Measurements from ENCODE around the gene FRAT2.
"Not testable (repeated sequence)": the region's sequence is repeated elsewhere in the genome, so short reads cannot be mapped to it uniquely, and the experiment has no call there.

The FRAT2 gene

DNA sequence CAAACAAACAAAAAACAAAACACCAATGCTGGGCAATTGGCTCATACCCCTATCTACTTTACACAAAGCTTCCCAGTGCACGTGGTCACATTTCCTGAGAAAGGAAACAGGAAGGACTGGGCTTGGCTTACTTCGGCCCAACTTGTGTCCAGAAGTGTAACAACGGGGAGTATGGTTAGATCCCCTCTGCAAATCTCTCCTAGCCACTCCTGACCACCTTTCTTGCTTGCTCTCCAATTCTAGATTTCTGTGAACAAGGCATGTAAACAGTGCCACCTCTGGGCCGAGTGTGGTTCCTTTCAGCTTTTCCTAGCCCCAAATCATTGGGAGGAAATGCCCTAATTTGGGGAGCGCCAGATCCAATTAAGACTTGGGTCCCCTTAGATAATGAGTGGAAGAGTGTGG, 21.0 kb upstream of the FRAT2 start:
- DNase-seq: peak; percentile 44 to 60

DNA sequence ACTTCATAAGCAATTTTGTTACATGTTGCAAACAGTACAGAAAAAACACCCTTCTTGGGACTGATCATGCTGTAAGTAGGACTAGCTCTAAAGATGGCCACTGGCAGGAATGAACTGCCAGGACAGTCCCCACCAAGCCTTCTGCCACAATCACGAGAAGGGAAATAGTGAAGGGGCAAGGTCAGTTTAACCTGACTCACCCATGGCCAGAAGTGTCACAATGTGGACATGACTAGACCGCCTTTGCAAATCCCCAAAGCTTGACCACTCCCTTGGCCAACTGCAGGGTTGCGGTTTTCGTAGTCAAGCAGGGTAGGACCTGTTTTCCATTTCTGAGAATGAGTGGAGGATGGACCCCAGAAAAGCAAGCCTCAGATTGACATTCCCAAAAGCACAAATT, 19.4 kb upstream of the FRAT2 start:
- peak; percentile 91 to 96 for DNase-seq

DNA sequence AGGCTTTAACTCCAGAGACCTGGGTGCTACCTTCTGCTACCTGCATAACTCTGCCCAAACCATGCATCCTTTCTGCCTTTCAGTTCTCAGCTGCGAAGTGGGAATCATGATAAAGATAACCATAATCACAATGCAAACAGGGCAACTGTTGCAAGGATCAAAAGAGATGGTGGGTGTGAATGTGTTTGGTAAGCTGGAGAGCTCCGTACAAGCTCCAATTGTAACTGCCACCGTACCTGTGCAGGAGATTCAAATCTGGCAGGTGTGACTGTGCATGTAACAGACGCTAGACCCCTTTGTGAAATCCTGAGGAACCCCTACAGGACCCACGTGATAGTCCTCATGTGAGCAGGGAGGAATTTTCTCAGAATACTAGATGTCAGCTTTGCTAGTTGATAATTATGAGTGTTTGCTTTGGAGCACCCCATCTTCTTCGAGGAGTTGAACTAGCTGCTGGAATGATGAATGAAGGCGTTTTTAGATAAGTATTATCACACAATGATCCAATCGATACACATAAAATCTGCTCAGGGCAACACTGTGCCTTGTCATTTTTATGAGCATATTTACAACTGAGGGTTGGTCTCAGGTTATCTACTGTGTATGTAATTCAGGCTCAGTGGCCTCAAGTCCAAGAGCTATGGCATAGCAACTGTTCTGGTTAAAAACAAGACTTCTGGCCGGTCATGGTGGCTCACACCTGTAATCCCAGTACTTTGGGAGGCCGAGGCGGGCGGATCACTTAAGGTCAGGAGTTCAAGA, 15.4 kb upstream of the FRAT2 start:
- no peak for DNase-seq

DNA sequence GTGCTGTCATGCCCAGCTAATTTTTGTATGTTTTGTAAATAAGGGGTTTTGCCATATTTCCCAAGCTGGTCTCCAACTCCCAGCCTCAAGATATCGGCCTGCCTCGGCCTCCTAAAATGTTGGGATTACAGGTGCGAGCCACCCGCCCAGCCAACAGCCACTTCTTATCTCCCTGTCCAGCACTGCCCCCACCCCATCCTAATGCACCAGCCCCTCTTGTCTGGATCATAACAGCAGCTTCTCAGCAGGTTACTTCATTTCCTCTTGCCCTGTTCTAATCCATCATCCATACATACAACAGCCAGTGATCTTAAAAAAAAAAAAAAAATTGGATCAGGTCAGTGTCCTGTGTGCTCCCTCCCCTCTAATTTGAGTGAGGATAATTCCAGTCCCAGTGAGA, 12.8 kb upstream of the FRAT2 start:
- DNase-seq: no peak

DNA sequence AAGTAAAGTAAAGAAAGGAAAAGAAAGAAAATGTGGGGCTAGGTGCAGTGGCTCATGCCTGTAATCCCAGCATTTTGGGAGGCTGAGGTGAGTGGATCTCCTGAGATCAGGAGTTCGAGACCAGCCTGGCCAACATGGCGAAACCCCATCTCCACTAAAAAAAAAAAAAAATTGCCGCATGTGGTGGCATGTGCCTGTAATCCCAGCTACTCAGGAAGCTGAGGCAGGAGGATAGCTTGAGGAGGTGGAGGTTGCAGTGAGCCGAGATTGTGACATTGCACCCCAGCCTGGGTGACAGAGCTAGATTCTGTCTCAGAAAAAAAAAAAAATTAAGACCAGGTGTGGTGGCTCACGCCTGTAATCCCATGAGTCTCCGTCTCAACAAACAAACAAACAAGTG, 9.1 kb upstream of the FRAT2 start:
- DNase-seq: not testable (repeated sequence)

DNA sequence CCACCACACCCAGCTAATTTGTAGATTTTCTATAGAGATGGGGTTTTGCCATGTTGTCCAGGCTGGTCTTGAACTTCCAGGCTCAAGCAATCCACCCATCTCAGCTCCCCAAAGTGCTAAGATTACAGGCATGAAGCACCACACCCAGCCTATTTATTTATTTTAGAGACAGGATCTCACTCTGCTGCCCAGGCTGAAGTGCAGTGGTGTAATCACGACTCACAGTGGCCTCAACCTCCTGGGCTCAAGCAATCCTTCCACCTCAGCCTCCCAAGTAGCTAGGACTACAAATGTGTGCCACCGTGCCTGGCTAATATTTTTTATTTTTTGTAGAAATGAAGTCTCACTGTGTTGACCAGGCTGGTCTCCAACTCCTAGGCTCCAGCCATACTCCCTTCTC, 6.9 kb upstream of the FRAT2 start:
- no peak for DNase-seq

DNA sequence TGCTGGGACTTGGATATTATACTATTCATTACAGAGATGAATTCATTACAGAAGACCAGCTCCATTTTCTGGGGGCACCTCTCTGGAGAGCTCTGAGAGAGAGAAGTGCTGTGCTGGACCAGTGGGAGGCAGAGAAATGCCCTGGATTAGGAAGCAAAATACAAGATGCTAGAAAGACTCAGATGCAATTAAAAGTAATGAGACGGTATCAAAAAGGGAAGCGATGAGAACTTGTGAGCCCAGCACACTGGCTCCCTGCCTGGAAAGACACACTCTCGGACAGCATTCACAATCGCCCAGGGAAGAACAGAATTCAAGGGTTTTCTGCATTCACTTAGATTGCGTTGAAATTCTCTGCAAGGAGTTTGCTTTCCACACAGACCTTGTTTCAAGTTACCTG, 3.5 kb upstream of the FRAT2 start:
- DNase-seq: no peak

DNA sequence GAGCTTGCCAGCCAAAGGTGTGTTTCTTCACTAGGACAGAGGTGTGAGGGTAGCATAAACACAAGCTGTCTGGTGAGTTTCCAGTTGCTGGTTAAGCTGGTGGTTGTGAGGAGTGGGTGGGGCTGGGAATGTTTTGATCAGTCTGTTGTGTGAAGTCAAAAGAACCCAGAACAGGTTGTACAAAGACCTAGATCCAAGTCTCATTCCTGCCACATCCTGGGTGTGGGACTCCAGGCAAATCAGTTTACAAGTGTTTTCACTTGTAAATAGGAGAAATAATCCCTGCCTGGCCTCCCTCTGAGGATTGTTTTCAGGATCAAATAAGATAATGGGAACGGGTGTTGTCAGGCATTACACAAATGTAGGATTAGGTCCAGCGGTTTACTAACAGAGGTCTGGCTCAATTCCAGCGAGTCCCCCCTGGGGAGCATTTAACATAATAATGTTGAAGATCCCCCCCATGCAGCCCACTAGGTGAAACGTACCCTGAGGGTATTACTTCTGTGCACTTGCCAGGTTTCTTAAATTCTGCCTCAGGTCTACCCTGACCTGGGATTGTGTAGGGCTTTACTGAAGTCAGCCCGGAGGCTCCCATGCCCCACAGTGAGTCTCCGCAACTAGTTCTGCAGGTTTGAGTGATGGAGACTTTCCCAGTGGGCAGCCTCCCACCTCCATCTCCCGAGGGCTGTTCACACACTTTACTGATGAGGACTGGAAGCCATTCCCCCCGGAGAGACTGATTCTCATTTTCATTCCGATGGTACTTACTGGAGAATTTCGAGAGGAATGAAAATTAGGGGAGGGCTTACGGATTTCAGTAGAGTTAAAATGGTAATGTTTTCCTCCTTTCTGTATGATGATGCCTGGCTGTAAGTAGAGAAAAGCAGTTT, 2.7 kb upstream of the FRAT2 start:
- no peak for DNase-seq

DNA sequence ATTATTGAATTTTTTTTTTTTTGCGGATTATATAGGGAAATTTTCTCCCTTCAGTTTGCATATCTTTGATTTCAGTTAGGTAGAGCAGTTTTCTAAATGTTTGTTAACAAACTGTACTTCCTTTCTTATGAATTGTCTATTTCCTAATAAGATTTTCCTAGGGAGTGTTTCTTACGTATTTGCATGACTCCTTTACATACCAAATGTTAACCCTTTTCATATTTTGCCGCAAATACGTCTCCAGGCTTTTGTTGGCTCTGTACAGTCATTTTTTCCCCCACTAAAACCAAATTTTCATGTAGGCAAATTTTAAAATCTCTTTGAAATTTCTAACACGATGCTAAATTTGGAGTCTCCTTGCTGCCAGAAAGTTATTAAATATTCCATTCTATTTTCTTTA, 1.9 kb upstream of the FRAT2 start:
- no peak for DNase-seq

DNA sequence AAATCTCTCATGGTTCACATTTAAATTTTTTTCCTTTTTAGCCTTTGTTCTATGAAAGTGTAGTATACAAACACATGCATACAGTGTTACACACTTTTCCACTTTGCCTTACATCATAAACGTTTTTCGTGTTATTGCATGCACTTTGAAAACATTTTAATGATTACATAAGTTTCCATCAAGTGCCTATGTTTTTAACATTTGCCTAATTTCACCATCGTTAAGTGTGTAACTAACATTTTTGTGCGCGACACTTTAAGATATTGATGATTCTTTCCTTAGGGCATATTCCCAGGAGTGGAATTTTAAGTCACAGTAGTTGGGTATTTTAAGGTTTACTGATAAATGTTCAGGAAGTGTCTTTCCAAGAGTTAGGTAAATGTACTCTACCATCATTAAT, 1.5 kb upstream of the FRAT2 start:
- no peak for DNase-seq

DNA sequence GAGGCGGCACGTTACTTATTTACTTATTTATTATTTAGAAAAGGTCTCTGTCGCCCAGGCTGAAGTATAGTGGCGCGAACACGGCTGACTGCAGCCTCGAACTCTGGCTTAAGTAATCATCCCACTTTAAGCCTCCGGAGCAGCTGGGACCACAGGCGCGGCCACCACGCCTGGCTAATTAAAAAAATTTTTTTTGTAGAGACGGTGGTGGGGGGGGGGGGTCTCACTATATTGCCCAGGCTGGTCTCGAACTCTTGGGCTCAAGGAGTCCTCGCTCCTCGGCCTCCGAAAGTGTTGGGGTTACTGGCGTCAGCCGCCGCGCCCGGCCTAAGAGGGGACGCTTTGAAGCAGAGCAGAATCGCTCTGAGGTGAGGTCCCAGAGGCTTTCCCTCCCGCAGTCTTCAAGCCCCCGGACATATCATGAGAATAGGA, 675 bp upstream of the FRAT2 start:
- DNase-seq: no peak

DNA sequence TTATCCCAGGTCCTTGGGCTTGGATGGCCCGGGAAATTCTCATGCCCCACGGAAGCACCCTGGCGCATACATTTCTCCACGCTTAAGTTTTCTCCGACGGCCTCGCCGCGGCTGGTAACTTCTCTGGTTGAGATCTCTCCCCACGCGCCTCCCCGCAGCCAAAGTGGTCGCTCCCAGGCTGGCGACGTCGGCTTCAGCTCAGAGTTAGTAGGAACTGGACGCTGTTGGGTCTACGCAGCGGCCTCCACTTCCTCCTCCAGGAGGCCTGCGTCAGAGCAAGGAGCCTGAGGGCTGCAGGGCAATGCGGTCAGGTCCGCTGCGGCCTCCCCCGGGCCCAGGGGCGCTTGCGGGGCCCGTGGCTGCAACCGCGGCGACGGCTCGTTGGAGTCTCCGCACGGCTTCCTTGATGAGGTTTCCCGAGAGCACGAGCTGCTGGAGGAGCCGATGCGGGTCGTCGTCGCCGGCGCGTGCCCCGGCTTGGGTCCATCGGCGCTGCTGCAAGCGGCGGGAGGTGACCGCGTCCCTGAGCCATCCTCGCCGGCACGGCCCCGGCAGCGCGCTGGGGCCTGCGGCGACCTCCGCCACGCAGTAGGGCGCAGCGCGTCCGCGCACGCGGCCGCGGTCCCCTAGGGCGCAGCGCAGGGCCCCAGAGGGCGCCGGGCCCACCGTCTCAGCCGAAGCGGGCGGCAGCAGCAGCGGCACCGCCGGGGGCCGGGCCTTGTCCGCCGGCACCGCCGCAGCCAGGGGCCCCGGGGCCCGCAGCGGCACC, 744 bp downstream of the FRAT2 start:
- DNase-seq: peak; percentile 74 to 82

DNA sequence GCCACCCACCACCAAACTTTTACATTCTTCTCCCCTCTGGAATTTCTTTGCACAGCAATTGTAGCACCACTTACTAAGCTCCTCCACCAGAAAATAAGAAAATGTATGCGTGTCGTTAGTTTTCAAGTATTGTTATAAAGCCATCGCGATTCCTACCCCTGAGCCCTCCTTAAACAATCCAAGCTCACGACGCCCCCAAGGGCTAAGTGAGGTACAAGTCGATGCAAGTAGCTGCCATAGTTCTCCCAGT, 1.3 kb downstream of the FRAT2 start:
- no peak for DNase-seq

DNA sequence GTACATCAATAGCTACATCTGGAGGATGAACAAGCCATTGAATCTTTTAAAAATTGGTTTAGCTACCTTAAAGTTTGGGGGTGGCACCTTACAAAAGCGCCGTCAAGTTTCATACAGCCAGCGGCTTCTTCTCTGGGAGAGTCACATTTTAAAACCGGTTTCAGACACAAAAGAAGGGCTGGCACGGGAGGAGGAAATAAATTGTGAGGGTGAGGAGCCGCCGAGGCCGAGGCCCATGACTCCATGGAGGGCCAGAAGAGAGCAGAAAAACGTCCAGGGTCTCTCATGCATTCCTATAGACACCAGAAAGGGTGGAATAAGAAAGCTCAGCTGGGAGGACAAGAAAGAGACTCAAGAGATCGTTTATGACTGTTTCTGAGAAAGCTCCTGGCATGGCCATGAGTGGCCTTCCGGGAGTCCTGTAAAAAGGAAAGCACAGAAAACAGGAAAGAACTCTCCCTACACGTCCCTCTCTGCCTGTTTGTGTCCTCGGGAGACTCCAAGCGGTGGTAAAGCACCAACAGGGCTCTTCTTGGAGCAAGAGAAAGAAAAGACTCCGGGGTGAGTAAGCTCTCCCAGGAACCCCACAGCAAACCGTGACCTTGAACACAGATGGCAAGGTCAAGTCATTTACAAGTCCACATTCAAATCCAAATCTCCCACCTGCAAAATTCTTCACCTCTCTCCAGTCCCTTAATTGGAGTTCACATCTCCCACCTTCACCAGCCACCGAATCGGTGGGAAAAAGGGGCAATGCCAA, 1.8 kb downstream of the FRAT2 start:
- peak; percentile 61 to 78 for DNase-seq

DNA sequence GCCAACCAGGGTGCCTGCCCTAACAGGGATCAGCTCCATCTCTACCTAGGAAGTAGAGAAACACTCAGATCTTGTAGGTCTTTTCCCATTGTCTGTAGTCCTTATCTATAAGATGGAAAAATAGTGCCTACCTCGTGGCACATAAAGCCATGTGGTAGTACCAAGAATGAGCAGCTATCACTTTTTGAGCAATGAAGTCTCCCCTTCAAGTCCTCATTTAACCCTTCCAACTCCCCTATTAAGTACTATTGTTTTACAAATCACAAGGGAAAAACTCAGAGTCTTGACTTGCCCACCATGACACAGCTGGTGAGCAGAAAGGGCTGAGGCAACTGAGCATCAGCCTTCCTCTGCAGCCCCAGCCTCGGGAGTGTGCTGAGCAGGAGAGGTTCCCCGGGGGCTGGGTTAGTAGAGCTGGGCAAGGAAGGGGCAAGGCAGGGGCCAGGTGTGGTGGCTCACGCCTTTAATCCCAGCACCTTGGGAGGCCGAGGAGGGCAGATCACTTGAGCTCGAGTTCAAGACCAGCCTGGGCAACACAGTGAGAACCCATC, 3.3 kb downstream of the FRAT2 start:
- no peak for DNase-seq

DNA sequence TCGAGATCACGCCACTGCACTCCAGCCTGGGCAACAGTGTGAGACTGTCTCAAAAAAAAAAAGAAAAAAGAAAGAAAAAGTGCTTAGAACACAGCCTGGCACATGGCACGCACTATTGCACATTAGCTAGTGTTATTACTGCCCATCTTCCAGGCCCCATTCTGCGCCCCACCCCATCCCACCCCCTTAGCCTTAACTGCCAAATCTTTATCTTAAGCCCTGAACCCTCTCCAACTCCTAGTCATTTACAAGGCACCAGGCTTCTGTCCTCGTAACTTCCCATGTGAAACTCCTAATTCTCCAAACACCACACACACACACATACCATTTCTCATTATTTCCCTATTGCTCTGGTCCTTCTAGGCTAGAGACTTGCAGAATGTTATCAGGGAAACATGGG, 4.8 kb downstream of the FRAT2 start:
- DNase-seq: no peak

DNA sequence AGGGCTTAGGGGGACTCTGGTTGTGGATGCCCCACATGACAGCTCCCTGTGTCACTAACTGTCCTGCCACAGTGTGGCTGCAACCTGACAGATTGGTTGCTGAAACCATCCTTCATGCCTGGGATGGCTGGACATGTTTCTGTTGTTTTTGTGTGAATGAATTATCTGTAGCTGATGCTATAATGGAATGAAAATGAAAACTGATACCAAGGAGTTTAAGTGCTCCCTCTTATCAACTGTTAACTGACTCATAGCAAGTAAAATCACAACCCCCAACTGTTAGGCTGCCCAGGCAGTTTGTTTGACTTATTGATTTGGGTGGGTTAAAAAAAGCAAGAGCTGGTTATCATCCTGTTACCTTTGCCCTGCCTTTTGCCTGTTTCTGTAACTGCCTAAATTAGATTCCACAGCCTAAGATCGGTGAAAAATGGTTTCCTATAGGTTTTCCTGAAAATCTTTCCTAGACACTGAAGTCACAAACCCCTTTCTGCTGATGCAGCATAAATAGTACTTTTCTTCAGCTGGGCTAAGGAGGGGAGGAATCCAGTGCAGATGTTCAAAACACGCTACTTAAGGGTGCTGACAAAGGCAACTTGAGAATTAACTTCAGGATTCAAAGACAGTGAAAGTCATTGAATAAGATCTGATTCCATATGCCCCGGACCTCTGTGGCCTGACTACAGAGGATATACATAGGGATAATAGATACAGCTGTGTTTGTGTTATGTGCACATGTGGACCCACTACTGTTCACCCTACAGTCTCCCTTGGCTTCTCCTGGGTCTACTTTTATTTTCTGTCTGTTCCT, 5.7 kb downstream of the FRAT2 start:
- no peak for DNase-seq

DNA sequence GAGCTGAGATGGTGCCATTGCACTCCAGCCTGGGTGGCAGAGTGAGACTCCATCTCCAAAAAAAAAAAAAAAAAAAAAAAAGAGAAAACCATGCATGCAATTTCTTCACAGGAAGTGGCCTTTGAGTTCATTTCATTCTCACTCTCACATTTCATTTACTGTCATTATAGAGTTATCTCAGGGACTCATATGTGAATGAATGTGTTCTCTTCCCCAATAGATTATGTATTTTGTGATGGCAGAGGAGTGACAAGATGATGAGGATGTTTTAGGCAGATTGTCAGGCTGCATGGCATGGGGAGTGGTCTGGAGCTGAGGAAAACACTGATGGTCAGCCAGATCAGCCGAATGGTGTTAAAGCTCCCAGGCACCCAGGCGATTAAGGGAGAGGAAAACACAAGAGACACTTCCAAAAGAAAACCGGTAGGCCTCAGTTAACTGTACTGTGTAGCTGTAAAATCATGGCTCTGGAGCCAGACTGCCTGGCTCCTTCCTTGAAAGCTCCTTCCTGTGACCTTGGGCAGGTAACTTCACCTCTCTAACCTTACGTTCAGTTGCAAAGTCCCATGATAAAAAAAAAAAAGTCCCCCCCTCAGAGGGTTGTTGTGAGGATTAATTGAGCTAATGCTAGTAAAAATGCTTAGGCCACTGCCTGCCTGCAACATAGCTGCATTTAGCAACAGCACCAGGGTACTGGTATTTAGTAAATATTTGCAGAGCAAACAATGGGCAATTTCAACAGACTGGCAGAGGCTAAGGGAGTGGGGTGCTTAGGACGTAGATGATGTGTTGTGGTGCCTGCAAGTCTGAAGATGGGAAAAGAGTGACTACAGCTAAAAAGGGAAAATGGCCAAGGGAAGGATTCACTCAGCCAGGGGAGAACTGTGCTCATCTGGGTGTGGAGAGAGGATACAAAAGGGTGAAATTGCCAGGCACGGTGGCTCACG, 6.9 kb downstream of the FRAT2 start:
- no peak for DNase-seq

DNA sequence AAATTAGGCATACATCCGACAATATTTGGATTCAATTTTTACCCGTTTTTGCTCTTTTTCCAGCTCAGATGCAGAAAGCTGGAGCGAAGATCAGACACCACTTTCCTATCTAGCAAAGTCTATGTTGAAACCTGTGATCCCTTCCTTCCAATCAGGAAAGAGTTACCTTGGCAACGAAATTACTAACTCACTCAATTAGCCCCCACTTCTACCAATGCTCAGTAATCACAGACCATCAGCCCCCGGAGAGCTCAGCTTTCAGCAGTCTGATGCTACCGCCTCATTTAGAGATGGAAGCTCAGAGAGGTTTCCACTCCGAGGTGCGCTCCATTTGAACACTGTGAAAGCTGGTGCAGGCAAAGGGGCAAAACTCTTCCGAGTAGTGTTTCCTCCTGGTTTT, 8.8 kb downstream of the FRAT2 start:
- DNase-seq: no peak

DNA sequence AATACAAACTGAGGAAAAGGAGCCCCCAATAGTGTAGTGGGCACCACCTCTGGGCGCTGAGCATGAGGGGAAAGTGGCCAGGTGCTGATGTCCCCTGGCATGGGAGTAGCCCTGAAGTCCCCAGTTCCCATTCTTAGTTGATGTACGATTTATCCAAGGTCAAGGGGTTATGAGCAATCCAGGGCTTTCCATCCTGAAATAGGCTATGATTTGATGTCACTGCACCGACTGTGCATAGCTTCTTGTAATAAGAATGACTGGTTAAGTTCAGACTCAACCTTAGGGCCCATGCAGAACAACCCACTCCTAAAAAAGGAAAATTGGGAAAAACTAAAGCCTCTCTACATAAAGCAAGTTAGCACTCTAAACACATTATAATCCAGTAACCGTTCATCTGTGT, 11.0 kb downstream of the FRAT2 start:
- peak; percentile 65 to 72 for DNase-seq

DNA sequence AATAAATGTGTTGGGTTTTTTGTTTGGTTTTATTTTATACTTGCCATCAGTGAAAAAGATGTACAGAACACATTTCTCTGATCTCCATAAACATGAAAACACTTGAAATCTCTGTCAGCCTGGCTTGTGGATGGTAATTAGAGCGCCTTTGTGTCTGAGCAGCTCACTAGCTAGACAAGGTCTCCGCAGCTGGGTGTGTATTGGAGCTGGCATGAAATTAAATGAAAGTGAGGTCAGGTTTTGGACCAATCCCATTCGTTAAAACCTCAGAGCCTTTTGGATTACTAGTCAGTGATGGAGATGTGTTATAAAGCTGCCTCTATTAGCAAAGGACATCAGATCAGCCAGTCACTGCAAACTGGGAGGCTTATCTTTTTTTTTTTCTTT, 12.7 kb downstream of the FRAT2 start:
- DNase-seq: no peak
